ENCODE measurements around the gene TTC21A. TPM values are rescaled to one million over a fixed set of nuclear protein-coding genes. Genes with fewer than 3 reads are reported as not detected.

Gene TTC21A
- total and polyA plus RNA-seq, 2 experiments from 2014 or later = 1.8 to 2.0 TPM

- Mint-ChIP-seq H3K9me3 (no peaks in the 10 kb centered on the region), H3K36me3 (ENCODE audit: low read depth) (peaks cover 21% of the 10 kb centered on the region), H3K27ac (no peak overlapping the region), H3K4me3 (no peak overlapping the region), H3K27me3 (ENCODE audit: insufficient read depth, low read depth, poor library complexity) (peaks cover 7% of the 10 kb centered on the region), H3K4me1 (peaks cover 4% of the 10 kb centered on the region; the same call in 2 of the 3 replicates)
- Histone ChIP-seq H3K4me1 (ENCODE audit: insufficient read depth) (no peaks in the 10 kb centered on the region), H3K4me3 (no peak overlapping the region), H3K27me3 (ENCODE audit: insufficient read depth) (no peaks in the 10 kb centered on the region), H3K27ac (ENCODE audit: low read depth) (no peak overlapping the region), H3K36me3 (ENCODE audit: insufficient read depth) (peaks cover 5% of the 10 kb centered on the region; the same call in 1 of the 2 replicates), H3F3A (replicated peaks; ENCODE audit: low read depth) (no peaks in the 10 kb centered on the region), H3K9me2 (ENCODE audit: insufficient read depth) (no peaks in the 10 kb centered on the region), H2AFZ (no peak overlapping the region), H3K4me2 (no peak overlapping the region), H3K79me2 (replicated peaks; ENCODE audit: insufficient read depth) (no peaks in the 10 kb centered on the region), H4K20me1 (replicated peaks; ENCODE audit: insufficient read depth) (no peaks in the 10 kb centered on the region; the same call in 1 of the 2 replicates)
- no peak for DNase-seq (ENCODE audit: low spot score)
- ATAC-seq = no peak
- TF ChIP-seq JUNB (IDR thresholded peaks at IDR 0.05; ENCODE audit: unreplicated experiment) (no peak), ETS1 (IDR thresholded peaks at IDR 0.05) (no peak), ZNF331 (CRISPR knock-in tag; IDR thresholded peaks at IDR 0.05; ENCODE audit: low read depth) (no peak), REST (IDR thresholded peaks at IDR 0.05; ENCODE audit: unreplicated experiment) (no peak), EZH2phosphoT487 (IDR thresholded peaks at IDR 0.05; ENCODE audit: unreplicated experiment) (no peak), CTCF (conservative IDR thresholded peaks at IDR 0.05; ENCODE audit: low read depth in 2 of 2) (no peak), EZH2 (IDR thresholded peaks at IDR 0.05; ENCODE audit: low read depth, unreplicated experiment) (no peak), CREB1 (CRISPR knock-in tag; IDR thresholded peaks at IDR 0.05; ENCODE audit: low read depth) (no peak), ZNF114 (CRISPR knock-in tag; IDR thresholded peaks at IDR 0.05) (no peak), POLR2AphosphoS5 (IDR thresholded peaks at IDR 0.05; ENCODE audit: low read depth) (no peak), STAT1 (IDR thresholded peaks at IDR 0.05; ENCODE audit: unreplicated experiment) (no peak), ZNF462 (CRISPR knock-in tag; IDR thresholded peaks at IDR 0.05) (no peak), NANOG (IDR thresholded peaks at IDR 0.05; ENCODE audit: borderline replicate concordance) (no peak)
Measured at GRCh38 chr3:39139442-39139841, 32.0 kb downstream of the TTC21A start.

Data from GM23338 (cell line).